ENCODE data around the gene TNFSF13. TPM values are rescaled to one million over a fixed set of nuclear protein-coding genes. Genes with fewer than 3 reads are reported as not detected.

Gene TNFSF13
- total RNA-seq, 1 experiment from 2014 or later: not detected

DNA sequence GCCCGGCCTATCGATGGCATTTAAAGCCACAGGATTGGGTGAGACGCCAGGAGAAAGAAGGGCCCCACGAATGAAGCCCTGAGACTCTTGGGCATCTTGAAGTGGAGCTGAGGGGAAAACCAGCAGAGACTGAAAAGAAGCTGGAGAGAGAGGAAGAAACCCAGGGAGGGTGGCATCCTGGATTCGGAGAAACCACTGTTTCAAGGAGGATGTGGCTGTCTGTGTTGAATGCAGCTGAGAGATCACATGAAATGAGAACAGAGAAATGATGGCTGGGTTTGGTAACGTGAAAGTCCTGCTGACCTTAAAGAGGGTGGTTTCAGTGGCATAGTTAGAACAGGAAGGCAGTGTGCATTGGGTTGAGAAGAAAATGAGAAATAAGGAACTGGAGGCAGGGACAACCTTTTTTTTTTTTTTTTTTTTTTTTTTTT is 5.9 kb upstream of the TNFSF13 start:
- no peak for DNase-seq (ENCODE audit: low read depth)

DNA sequence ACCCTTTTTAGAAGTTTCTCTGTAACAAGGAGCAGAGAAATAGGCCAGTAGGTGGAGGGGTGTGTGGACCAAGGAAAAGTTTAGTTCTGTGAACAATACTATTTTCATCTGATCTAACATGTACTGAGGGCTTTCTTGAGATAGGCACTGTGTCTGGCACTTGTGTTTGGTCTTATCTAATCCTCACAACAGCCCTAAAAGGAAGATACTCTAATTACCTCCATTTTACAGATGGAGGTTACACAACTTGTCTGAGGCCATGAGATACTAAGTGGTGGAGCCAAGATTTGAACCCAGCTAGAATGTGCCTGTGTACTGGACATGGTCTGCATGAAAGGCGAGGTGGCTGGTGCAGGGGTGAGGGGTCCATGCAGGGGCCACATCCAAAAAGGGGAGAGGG is 5.2 kb upstream of the TNFSF13 start:
- no peak for DNase-seq (ENCODE audit: low read depth)

DNA sequence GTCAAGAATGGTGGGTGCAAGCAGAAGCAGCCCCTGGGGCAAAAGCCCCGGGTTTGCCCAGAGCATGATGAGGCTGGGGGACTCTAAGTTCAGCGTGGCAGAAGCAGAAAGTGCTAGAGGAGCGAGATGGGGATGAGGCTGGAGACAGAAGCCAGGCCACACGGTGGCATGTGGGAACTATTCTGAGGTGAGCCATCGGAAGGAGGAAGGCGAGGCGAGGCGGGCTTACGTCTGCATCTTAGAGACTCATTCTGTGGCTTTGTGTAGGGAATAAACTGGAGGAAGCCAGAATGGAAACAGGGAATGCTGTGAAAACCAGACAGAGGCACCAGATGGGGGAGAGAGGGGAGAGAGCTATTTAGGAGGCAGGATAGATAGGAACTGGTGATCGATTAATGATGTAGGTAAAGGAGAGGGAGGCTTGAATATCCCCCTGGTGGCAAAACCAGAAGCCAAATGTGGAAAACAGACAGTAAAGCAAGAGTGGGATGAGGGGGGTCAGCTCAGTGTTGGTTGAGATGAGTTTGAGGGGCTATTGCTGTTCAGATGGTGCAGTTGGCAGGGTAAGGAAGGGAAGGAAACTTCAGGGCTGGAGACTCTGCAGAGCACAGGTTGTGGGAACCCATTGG is 3.1 kb upstream of the TNFSF13 start:
- no peak for DNase-seq (ENCODE audit: low read depth)

DNA sequence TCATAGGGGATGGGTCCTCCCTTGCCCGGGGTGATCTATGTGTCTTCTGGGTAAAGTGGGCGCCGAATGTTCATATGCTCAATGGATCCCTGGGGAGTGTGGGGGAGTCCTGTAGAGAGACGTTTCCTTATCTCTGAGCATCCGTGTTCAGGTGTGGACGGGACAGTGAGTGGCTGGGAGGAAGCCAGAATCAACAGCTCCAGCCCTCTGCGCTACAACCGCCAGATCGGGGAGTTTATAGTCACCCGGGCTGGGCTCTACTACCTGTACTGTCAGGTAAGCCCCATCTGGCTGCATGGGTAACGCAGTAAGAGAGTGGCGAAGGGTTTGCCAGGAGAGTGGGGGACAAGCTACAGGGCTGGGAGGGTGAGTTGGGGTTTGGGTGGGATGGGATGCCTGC is 1.9 kb upstream of the TNFSF13 start:
- no peak for DNase-seq (ENCODE audit: low read depth)

DNA sequence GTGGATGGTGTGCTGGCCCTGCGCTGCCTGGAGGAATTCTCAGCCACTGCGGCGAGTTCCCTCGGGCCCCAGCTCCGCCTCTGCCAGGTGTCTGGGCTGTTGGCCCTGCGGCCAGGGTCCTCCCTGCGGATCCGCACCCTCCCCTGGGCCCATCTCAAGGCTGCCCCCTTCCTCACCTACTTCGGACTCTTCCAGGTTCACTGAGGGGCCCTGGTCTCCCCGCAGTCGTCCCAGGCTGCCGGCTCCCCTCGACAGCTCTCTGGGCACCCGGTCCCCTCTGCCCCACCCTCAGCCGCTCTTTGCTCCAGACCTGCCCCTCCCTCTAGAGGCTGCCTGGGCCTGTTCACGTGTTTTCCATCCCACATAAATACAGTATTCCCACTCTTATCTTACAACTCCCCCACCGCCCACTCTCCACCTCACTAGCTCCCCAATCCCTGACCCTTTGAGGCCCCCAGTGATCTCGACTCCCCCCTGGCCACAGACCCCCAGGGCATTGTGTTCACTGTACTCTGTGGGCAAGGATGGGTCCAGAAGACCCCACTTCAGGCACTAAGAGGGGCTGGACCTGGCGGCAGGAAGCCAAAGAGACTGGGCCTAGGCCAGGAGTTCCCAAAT is 1.3 kb upstream of the TNFSF13 start:
- no peak for DNase-seq (ENCODE audit: low read depth)

DNA sequence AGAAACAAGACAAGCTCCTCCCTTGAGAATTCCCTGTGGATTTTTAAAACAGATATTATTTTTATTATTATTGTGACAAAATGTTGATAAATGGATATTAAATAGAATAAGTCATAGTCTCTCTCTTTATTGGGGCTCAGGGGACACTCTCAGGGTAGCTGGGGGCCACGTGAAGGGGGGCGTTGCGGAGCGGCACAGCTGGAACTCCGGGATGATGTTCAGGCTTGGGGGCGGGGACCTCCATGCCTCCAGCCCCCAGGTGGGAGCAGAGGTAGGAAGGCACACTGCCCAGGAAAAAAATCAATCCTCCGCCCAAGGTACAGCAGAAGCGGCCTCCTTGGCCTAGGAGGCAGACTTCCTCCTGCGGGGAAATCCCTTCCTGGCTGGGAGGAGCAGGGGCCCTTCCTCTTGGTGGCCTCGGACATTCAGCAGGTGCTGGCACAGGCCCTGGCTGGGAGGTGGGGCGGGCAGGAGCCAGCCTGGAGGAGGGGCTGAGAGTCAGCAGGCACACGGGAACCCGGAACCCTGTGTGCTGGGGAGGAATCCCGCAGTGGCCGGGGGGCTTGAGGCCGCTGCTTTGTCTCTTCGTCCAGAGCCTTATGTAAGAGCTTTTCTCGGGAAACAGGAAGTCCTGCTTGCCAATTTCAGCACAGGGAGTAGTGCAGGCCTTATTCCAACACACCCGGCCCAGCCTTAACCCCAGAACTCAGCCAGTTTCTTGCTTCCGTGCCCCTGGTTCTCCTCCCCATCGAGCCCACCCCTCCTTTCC is 591 bp upstream of the TNFSF13 start:
- DNase-seq (ENCODE audit: low read depth): no peak

DNA sequence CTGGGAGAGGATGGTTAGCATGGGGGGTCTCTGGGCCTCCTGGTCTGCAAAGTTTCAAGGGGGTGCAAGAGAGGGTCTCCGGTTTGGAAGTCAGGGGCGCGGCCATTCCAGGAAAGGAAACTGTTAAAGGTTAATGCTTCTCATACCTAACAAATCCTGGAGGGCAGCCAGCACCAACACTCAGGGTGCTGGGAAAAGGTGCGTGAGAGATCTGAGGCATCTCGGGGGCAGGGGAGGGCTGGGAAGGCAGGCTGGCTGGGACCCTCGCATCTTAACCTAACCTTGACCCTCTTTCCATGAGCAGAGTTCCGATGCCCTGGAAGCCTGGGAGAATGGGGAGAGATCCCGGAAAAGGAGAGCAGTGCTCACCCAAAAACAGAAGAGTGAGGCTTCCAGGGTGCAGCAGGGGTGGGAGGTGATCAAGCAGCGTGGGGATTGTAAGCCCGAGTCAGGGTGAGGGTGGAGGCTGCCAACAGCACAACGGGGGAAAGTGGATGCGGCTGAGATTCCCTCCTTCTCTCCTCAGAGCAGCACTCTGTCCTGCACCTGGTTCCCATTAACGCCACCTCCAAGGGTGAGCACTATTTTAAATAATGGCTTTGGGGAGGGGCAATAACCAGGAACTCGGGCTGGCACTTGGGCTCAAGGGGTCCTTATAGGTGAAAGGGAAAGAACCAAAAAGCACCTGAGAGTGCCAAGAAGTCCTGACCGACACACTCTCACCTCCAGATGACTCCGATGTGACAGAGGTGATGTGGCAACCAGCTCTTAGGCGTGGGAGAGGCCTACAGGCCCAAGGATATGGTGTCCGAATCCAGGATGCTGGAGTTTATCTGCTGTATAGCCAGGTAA is 996 bp downstream of the TNFSF13 start:
- DNase-seq (ENCODE audit: low read depth): no peak

DNA sequence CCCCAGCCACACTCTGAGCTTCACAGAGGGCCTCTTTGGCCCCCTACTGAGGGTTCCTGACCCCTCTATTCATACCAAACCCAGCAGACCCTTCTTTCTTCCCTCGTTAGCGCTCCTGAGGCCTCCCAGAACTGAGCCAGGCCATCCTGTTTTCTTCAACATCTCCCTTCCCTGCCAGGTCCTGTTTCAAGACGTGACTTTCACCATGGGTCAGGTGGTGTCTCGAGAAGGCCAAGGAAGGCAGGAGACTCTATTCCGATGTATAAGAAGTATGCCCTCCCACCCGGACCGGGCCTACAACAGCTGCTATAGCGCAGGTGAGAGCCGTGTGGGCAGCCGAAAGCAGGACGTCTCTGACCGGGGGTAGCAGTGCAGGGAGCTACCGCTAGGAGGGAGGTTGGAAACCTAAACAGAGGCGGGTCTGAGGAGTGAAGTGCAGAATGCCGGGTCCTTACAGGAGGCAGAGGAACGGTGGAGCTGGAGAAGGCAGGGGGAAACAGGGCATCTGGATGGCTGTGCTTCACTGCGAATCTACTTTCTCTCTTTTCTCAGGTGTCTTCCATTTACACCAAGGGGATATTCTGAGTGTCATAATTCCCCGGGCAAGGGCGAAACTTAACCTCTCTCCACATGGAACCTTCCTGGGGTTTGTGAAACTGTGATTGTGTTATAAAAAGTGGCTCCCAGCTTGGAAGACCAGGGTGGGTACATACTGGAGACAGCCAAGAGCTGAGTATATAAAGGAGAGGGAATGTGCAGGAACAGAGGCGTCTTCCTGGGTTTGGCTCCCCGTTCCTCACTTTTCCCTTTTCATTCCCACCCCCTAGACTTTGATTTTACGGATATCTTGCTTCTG is 1.9 kb downstream of the TNFSF13 start:
- DNase-seq (ENCODE audit: low read depth): peak; percentile 45

DNA sequence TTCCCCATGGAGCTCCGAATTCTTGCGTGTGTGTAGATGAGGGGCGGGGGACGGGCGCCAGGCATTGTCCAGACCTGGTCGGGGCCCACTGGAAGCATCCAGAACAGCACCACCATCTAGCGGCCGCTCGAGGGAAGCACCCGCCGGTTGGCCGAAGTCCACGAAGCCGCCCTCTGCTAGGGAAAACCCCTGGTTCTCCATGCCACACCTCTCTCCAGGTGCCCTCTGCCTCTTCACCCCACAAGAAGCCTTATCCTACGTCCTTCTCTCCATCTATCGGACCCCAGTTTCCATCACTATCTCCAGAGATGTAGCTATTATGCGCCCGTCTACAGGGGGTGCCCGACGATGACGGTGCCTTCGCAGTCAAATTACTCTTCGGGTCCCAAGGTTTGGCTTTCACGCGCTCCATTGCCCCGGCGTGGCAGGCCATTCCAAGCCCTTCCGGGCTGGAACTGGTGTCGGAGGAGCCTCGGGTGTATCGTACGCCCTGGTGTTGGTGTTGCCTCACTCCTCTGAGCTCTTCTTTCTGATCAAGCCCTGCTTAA is 2.6 kb downstream of the TNFSF13 start:
- DNase-seq (ENCODE audit: low read depth): peak; percentile 70

DNA sequence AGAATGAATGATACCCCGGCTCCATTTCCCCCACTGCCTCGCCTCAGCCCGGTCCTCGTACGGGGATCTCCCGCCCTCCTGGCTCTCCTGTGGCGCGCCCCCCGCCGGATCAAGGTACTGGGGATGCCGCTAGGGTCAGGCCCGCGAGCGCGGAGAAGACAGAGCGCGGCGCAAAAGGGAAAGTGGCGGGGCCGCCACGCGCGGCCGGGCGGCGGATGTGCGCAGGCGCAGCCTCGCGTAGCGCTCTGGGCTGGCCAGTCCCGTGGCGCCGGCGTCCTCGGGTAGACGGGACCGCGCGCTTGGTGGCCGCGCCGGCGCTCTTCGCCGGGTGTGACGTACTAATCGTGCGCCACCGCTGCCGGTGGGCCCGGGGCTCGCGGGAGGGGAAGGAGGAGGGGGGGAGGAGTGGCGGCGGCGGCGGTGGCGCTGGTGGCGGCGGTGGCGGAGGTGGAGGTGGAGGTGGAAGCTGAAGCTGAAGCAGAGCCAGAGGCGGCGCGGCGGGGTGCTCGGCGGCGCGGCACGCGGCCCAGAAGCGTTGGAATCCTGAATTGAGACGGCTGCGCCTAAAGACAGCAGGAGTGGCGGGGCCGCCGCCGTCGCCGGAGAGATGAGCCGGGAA is 3.1 kb downstream of the TNFSF13 start, which contains the start of gene SENP3:
SENP3 (plus strand) TSS at position 331 of the 619 bp plus-strand sequence. CDS start 1,158 bp downstream, outside the sequence.
- peak; percentile 84 for DNase-seq (ENCODE audit: low read depth)

DNA sequence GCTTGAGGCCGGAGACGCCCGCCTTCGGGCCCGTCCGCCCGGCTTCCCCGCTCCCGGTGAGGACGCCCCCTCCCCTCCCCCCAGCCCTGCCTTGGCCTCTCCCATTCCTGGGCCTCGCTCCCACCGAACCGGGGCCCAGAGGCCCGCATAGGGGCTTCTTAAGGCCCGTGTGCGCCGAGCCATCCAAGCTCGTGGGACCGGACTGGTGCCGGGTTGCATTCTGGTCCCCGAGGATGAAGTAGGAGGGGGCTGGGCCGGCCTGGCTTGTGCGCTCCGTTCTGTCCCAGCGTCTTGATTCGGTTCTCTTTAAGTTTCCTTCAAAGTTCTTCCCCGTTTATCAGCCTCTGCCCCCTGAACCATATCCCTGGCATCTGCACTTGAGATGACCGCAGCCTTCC is 3.7 kb downstream of the TNFSF13 start:
- no peak for DNase-seq (ENCODE audit: low read depth)

DNA sequence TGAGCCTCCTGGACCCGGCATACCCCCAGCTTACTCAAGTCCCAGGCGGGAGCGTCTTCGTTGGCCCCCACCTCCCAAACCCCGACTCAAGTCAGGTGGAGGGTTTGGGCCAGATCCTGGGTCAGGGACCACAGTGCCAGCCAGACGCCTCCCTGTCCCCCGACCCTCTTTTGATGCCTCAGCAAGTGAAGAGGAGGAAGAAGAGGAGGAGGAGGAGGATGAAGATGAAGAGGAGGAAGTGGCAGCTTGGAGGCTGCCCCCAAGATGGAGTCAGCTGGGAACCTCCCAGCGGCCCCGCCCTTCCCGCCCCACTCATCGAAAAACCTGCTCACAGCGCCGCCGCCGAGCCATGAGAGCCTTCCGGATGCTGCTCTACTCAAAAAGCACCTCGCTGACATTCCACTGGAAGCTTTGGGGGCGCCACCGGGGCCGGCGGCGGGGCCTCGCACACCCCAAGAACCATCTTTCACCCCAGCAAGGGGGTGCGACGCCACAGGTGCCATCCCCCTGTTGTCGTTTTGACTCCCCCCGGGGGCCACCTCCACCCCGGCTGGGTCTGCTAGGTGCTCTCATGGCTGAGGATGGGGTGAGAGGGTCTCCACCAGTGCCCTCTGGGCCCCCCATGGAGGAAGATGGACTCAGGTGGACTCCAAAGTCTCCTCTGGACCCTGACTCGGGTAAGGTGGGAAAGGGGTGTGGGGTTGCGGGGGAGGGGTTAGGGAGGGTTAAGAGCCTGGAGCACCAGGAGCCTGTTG is 4.7 kb downstream of the TNFSF13 start:
- DNase-seq (ENCODE audit: low read depth): no peak

DNA sequence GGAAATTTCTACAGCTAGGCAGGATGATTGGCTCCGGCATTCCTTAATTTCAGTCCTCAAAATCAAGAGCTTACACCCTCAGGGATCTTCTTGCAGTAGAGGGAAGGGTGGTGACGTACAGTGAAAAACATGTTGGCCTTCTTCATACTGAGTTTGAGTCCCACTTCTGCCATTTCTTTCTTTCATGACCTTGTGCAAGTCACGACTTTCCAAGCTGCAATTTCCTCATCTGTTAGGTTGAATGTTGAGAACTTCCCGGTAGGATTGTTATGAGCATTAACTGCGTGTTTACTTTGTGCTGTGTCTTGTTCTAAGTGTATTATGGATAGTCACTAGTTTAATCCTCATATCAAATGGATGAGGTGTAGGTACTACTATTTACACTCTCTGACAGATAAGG is 11.0 kb downstream of the TNFSF13 start:
- no peak for DNase-seq (ENCODE audit: low read depth)

DNA sequence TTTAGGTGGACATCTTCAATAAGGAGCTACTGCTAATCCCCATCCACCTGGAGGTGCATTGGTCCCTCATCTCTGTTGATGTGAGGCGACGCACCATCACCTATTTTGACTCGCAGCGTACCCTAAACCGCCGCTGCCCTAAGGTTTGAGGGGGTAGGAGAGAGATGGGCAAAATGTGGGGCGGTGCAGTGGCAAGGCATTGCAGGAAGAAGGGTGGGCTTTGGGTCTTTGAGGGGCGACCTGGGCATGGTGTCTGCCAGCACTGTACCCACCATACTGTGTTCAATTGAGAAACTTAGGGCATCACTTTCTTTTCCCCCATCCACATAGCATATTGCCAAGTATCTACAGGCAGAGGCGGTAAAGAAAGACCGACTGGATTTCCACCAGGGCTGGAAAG is 11.8 kb downstream of the TNFSF13 start:
- DNase-seq (ENCODE audit: low read depth): no peak

DNA sequence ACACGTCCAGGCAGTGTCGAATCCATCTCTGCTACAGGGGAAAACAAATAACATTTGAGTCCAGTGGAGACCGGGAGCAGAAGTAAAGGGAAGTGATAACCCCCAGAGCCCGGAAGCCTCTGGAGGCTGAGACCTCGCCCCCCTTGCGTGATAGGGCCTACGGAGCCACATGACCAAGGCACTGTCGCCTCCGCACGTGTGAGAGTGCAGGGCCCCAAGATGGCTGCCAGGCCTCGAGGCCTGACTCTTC is 13.7 kb downstream of the TNFSF13 start:
- DNase-seq (ENCODE audit: low read depth): no peak

DNA sequence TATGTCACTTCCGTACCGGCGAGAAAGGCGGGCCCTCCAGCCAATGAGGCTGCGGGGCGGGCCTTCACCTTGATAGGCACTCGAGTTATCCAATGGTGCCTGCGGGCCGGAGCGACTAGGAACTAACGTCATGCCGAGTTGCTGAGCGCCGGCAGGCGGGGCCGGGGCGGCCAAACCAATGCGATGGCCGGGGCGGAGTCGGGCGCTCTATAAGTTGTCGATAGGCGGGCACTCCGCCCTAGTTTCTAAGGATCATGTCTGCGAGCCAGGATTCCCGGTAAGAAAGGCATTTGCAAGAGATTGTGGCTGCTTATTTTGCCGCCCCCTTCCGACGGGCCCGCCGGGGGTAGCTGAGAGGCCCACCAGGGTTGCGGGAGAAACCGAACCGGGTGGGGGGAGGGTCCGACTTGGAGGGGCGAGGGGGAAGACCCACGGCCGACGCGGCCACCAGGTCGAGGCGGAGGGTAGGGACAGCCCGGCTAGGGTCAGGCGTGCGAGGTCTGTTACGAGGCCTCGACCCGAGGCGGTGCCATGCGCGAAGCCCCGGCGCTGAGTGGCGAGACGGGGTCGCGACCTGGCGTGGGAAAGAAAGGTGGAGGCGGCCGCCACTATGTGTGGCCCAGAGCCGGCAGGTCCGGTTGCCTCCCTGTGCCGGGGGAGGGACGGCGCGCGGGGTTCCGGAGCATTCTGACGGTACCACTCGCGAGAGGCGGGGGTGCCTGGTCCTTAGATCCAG is 14.2 kb downstream of the TNFSF13 start:
- DNase-seq (ENCODE audit: low read depth): peak; percentile 99

DNA sequence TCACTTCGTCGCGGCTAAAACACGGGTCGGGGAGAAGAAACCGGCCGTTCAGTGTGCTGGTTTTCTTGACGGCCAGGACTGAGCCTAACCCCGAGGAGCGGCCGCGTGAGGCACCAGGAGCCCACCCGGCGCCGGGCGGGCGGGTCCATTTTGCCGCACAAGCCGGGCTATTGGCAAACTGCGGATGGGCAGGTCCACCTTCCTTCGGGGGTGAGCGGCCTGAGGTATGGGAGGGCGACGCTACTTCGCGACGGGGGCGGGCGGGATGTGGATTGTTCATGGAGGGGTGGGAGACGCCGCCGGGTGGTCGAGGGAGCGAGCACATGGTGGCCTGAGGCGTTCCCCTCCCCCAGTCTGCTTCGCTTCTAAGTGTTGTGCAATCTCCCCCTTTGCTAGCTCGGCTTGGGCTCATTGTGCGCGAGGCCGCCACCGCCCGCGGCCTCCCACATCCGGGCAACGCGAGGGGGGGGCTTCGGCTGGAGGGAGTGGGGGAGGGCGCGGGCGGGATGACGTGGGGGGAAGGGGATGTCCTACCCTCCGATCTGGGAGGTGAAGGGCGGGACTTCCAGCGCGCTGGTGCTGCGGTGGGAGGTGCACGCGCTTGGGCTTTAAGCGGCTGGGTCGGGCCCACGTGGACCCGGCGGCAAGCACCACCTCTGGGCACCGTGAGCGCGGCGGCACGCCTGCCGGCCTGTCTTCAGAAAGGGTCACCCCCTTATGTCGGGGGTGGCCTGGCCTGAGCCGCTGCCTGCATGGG is 15.0 kb downstream of the TNFSF13 start:
- peak; percentile 91 for DNase-seq (ENCODE audit: low read depth)
